COLO829 (cell line): Measurements from ENCODE around the gene LRRC63.

Experiments used
- DNase-seq: peaks from one replicate; pipeline ENCODE4 v3.0.0; 2012; ENCODE audit warnings: low spot score

LRRC63 gene

DNA sequence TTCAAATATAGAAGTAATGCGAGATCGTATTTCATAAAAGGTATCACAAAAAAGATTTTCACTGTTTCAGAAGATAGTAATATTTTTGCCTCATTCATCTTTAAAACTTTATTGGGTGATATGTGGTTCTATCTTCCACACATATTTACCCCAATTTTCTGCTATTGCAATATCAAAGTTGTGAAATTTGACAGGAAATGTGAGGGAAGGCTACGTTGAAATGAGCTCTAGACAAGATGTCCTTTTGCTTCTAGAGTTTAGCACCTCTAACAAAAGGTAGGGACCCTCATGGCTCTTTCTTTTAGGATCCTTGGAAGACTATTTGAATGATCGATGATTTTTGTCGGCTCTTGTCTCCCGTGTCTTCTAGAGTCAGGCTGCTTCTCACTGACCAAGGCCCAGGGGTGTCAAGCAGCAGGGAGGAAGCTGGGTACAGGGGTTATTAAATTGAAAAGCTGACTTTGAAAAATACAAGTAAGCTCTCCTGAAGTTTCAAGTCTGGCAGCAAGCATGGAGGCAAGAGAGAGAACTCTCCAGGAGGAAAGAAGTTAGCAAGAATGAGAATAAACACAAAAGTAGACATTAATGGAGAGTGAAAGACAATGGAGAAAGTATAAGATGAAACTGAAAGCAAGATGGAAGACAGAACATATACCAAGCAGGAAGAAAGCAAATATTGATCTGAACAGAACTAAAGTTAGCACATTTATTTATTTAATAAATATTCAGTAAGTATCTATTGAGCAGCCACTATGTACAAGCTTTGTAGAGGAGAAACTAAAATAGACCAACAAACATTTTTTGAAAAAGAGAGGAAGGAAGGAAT, 101.9 kb downstream of the LRRC63 start:
- no peak for DNase-seq

DNA sequence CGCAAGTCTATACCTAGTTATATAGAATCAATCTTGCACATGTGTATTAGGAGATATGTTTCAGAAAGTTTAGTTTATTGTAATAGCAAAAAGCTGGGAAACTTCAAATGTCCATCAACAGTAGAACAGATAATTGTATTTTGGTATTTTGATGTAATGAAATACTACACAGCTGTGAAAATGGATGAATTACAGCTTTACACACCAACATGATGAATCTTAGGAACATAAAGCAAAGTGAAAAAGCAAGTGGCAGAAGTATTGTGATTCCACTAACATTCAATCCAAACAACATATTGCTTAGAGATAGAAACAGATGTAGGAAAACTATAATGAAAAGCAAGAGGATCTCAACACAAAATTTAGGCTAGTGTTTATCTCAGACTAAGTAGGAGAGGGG, 102.9 kb downstream of the LRRC63 start:
- no peak for DNase-seq

DNA sequence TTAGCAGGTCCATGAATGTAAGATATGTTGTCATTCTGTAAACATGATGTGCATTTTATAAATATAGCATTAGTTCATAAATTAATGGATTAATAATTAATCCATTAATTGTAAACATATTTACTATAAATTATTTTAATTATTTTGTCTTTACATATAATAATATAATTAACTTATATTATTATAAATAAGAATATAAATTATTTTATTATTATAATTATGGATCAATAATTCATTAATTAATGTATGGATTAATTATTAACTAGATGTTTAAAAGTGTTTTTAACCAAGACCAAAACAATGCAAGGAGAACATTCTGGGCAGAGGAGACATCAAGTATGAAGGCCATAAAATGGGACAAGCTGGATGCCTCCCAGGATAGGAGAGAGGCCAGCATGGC, 103.3 kb downstream of the LRRC63 start:
- no peak for DNase-seq

DNA sequence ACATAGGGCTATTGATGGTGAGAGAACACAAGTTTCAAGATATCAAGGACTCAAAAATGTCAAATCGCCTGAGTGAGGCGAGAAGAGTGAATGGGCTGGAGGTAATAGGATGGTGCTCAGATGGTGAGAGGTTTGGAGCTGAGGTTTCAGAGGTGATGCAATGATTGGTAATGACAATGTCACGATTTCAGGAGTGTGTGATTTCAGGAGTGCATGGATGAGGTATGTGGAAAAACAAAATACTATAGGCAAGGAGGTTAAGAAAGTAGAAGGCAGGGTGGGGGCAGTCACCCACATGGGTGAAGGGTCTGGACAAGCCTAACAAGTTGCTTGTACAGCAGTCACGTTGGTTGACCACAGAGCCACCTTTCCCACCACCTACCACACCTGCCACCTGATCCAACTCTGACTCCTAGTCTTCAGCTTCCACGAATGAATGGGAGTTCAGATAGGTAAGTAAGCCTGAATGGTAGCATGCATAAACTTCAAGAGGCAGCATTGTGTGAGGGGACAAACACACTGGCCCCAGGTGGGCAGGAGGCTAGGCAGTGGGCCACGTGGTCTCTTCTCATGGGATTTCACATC, 103.9 kb downstream of the LRRC63 start:
- DNase-seq: no peak

DNA sequence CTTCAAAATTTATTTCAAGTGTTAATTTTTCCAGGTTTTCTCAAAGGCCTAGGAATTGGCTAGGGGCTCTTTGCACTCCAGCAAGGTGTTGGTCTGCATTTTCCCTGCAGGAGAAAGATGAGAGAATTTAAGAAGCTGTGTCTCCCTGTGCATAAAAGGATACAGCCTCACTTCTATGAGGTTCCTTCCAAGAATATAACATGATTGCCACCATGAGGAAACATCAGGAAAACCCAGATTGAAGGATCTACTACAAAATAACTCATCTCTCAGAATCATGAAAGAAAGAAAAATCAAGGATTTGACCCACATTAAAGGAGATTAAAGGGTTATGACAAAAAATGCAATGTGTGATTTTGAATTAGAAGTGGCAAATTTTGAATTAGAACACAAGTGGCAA, 105.4 kb downstream of the LRRC63 start:
- DNase-seq: no peak

DNA sequence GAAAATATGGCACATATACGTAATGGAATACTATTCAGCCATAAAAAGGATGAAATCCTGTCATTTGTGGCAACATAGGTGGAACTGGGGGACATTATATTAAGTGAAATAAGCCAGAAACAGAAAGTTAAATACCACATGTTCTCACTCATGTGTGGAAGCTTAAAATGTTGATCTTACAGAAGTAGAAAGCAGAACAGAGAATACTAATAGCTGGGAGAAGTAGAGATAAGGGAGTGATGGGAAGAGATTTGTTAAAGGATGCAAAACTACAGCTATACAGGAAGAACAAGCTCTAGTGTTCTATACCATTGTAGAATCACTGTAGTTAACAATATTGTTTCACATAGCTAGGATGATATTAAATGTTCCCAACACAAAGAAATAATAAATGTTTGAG, 107.3 kb downstream of the LRRC63 start:
- no peak for DNase-seq

DNA sequence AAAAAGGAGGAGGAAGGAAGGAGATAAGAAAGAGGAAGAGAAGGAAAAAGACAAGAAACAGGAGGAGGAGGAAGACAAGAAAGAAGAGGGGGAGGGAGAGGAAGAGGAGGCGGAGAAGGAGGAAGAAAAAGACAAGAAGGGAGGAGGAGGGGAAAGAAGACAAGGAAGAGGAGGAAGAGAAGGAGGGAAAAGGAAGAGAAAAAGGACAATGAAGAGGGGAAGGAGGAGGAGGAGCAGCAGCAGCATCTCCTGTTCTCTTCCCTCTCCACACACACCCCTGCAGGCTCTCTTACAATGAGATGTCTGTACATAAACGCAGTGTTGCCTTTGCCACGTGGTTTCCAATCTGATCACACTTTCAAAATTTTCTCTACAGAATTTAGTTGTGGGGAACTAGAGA, 108.7 kb downstream of the LRRC63 start:
- peak; percentile 28 for DNase-seq

DNA sequence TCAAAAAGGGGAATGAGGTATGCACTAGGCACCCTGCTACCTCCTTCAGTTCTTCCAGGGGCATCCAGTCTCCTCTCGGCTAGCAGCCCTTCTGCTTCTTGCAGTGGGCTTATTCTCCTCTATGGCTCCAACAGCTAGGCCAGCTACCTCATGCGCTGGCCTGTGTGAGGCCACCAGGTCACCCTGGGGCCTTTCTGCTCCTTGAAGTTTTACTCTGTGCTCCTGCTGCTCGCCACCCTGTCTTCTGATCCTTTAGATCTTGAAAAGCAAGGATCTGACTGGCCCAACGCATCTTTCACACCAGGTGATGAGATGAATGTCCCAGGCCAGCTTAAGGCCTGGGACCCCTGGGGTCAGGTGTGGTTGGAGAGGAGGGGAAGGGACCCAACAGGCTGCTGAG, 109.1 kb downstream of the LRRC63 start:
- no peak for DNase-seq

DNA sequence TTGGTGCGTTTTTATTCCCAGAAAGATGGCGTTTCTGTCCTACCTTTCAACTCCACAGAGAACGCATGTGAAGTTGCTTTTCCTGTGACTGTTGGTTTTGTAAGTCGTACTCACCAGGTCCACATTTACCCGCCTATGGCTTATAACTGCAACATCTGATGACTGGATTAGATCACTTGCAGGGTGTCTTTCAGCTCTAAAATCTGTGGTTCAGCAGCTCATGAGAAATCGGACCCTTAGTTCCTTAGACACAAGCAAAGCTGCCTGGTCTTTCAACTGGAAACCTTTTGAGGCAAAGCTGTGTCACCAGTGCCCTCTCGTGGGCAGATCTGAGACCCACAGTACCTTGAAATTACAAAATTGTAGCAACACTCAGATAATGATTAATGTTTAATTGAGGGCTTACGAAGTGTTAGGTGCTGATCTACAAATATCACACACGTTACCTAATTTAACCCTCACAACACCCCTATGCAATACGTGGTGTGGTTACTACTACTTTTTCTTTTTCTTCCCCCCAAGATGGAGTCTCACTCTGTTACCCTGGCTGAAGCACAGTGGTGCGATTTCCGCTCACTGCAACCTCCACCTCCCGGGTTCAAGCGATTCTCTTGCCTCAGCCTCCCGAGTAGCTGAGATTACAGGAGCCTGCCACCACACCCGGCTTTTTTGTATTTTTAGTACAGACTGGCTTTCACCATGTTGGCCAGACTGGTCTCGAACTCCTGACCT, 109.9 kb downstream of the LRRC63 start:
- DNase-seq: peak; percentile 80

DNA sequence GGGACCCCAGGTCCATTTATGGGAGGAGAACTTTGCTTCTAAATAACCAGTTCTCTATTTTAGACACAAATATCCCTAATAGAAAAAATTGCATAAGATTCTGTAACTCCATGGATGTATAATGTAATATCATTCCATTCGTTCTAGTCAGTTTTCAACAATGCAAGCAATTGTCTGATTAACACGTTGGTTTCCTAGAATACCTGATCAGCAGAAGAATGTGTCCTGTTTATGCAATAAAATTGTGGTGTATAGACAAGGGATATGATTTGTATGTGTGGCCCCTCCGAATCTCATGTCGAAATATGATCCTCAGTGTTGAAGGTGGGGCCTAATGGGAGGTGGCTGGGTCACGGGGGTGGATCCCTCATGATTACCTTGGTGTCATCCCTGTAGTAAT, 113.2 kb downstream of the LRRC63 start:
- DNase-seq: no peak
